Neural cell (in vitro differentiated cells): Measurements from ENCODE around the gene TXNRD3. TPM values are rescaled to one million over a fixed set of nuclear protein-coding genes. Genes with fewer than 3 reads are reported as not detected.
A peak's percentile ranks its signal among the peaks of the same experiment; 100 is the strongest.

Source experiments
- H2AFZ ChIP-seq: fragments of 200-600, 300-800 bp; sonication (generic), shearing (Covaris generic); 2 replicates; pipeline ENCODE4 v1.6.0; 2014; ENCODE audit warnings: low read depth, mild to moderate bottlenecking, antibody characterized with exemption, low read length, moderate library complexity
- H3F3A ChIP-seq: fragments of 200-600 bp; shearing (Covaris generic); 2 replicates; pipeline ENCODE4 v1.6.1; 2016; ENCODE audit warnings: mild to moderate bottlenecking, moderate library complexity, mixed read lengths, antibody characterized with exemption, low read length; ENCODE audit not compliant: insufficient read depth, poor library complexity, severe bottlenecking
- H3K27ac ChIP-seq: fragments of 200-600, 300-800 bp; sonication (generic), shearing (Covaris generic); 2 replicates; pipeline ENCODE4 v1.5.1; 2014; ENCODE audit warnings: mild to moderate bottlenecking, low read length, moderate library complexity
- H3K27me3 ChIP-seq: fragments of 300-800, 200-600 bp; sonication (generic), shearing (Covaris generic); 2 replicates; pipeline ENCODE4 v1.6.0; 2014; ENCODE audit warnings: mild to moderate bottlenecking, low read depth, low read length, moderate library complexity; ENCODE audit not compliant: insufficient read depth
- H3K36me3 ChIP-seq: fragments of 300-800, 200-600 bp; sonication (generic), shearing (Covaris generic); 2 replicates; pipeline ENCODE4 v1.5.1; 2014; ENCODE audit warnings: mild to moderate bottlenecking, antibody characterized with exemption, low read length, moderate library complexity; ENCODE audit not compliant: insufficient read depth
- H3K4me2 ChIP-seq: fragments of 300-800, 200-600 bp; sonication (generic), shearing (Covaris generic); 2 replicates; pipeline ENCODE4 v1.6.0; 2014; ENCODE audit warnings: mild to moderate bottlenecking, low read length
- H3K4me3 ChIP-seq: fragments of 300-800, 200-600 bp; sonication (generic), shearing (Covaris generic); 2 replicates; pipeline ENCODE4 v1.5.1; 2014; ENCODE audit warnings: mild to moderate bottlenecking, low read length, moderate library complexity
- H3K79me2 ChIP-seq: fragments of 200-600 bp; shearing (Covaris generic); replicated peaks from 2 replicates; pipeline ENCODE4 v1.6.0; 2014; ENCODE audit warnings: mild to moderate bottlenecking, low read length, moderate library complexity; ENCODE audit not compliant: insufficient read depth
- H3K9ac ChIP-seq: fragments of 300-800, 200-600 bp; sonication (generic), shearing (Covaris generic); 2 replicates; pipeline ENCODE4 v1.6.1; 2016; ENCODE audit warnings: mild to moderate bottlenecking, low read length, mixed read lengths
- H3K9me2 ChIP-seq: fragments of 200-600 bp; shearing (Covaris generic); 2 replicates; pipeline ENCODE4 v1.6.1; 2016; ENCODE audit warnings: mild to moderate bottlenecking, low read length, mixed read lengths; ENCODE audit not compliant: insufficient read depth
- H3K9me3 ChIP-seq: fragments of 200-600, 300-800 bp; sonication (generic), shearing (Covaris generic); 2 replicates; pipeline ENCODE4 v1.6.1; 2016; ENCODE audit warnings: mild to moderate bottlenecking, mixed run types, low read length, moderate library complexity, mixed read lengths
- H4K20me1 ChIP-seq: fragments of 200-600 bp; shearing (Covaris generic); 2 replicates; pipeline ENCODE4 v1.6.1; 2016; ENCODE audit warnings: mild to moderate bottlenecking, mixed run types; ENCODE audit not compliant: insufficient read depth
- CTCF ChIP-seq: fragments of 450-650 bp; IDR thresholded peaks from 2 replicates; pipeline ENCODE4 v1.5.1; 2014; ENCODE audit warnings: antibody characterized with exemption, mild to moderate bottlenecking, moderate library complexity; ENCODE audit not compliant: poor library complexity, severe bottlenecking
- EP300 ChIP-seq: fragments of 450-650 bp; conservative IDR thresholded peaks from 2 replicates; pipeline ENCODE4 v1.6.1; 2014; ENCODE audit warnings: antibody characterized with exemption, mild to moderate bottlenecking, moderate library complexity; ENCODE audit not compliant: poor library complexity, severe bottlenecking
- EZH2 ChIP-seq: fragments of 200-600, 300-800 bp; shearing (Covaris generic), sonication (generic); IDR thresholded peaks from 2 replicates; pipeline ENCODE4 v1.6.1; 2014; ENCODE audit warnings: antibody characterized with exemption, low read length, borderline replicate concordance, mild to moderate bottlenecking; ENCODE audit not compliant: insufficient read depth, poor library complexity, severe bottlenecking
- MXI1 ChIP-seq: fragments of 450-650 bp; conservative IDR thresholded peaks from 2 replicates; pipeline ENCODE4 v1.6.1; 2014; ENCODE audit warnings: antibody characterized with exemption, mild to moderate bottlenecking; ENCODE audit not compliant: poor library complexity, severe bottlenecking
- POLR2AphosphoS5 ChIP-seq: IDR thresholded peaks from 2 replicates; pipeline ENCODE4 v1.6.1; 2012
- RAD21 ChIP-seq: fragments of 450-650 bp; conservative IDR thresholded peaks from 2 replicates; pipeline ENCODE4 v1.6.1; 2014; ENCODE audit warnings: antibody characterized with exemption, mild to moderate bottlenecking, moderate library complexity
- REST ChIP-seq: IDR thresholded peaks from 2 replicates; pipeline ENCODE4 v1.6.1; 2012; ENCODE audit warnings: borderline replicate concordance
- SMC3 ChIP-seq: fragments of 450-650 bp; conservative IDR thresholded peaks from 2 replicates; pipeline ENCODE4 v1.6.1; 2014; ENCODE audit warnings: antibody characterized with exemption, mild to moderate bottlenecking, moderate library complexity; ENCODE audit not compliant: poor library complexity
- TAF1 ChIP-seq: IDR thresholded peaks from 2 replicates; pipeline ENCODE4 v1.6.1; 2012; ENCODE audit warnings: low read depth
- polyA plus RNA-seq: library from polyadenylated mRNA; depleted of rRNA; stranded (reverse); fragments of >200 nt; gene quantifications from 2 replicates; pipeline ENCODE4 v1.2.3, GENCODE V29; 2014

TXNRD3 gene
- polyA plus RNA-seq, 1 donor from 2014 or later = 2.2 TPM

GRCh38 chr3:126680667-126681055 is 25.7 kb upstream of the TXNRD3 start:
- no peak overlapping the region for H3K27ac ChIP-seq
- H3K27me3 ChIP-seq = no peaks in the 10 kb centered on the region
- no peaks in the 10 kb centered on the region for H3F3A ChIP-seq
- H2AFZ ChIP-seq = no peak overlapping the region
- H3K9me2 ChIP-seq = no peaks in the 10 kb centered on the region
- no peaks in the 10 kb centered on the region for H4K20me1 ChIP-seq
- TF ChIP-seq POLR2AphosphoS5 = no peak
- no peak for TF ChIP-seq SMC3
- no peak for TF ChIP-seq TAF1
- no peak for TF ChIP-seq RAD21
- no peak for TF ChIP-seq EZH2
- TF ChIP-seq MXI1 = no peak
- no peak for TF ChIP-seq EP300
- TF ChIP-seq CTCF = no peak
- no peak for TF ChIP-seq REST
- H3K4me2 ChIP-seq = no peak overlapping the region
- H3K36me3 ChIP-seq = no peaks in the 10 kb centered on the region
- H3K9ac ChIP-seq = no peak overlapping the region
- H3K4me3 ChIP-seq = no peak overlapping the region
- H3K9me3 ChIP-seq = no peaks in the 10 kb centered on the region
- no peaks in the 10 kb centered on the region for H3K79me2 ChIP-seq

- H3K36me3 ChIP-seq = no peaks in the 10 kb centered on the region
- H3K4me2 ChIP-seq = peak overlapping the region; percentile 2
- H3K27ac ChIP-seq = no peak overlapping the region
- no peaks in the 10 kb centered on the region for H3K79me2 ChIP-seq
- H3K27me3 ChIP-seq = no peaks in the 10 kb centered on the region
- no peaks in the 10 kb centered on the region for H3F3A ChIP-seq
- no peak overlapping the region for H2AFZ ChIP-seq
- no peak overlapping the region for H3K4me3 ChIP-seq
- H3K9ac ChIP-seq = peak overlapping the region; percentile 46
- no peaks in the 10 kb centered on the region for H3K9me3 ChIP-seq
- H4K20me1 ChIP-seq = no peaks in the 10 kb centered on the region
- TF ChIP-seq REST (no peak), SMC3 (no peak), MXI1 (no peak), POLR2AphosphoS5 (no peak), EP300 (no peak), RAD21 (no peak), TAF1 (no peak), EZH2 (no peak), CTCF (no peak)
- H3K9me2 ChIP-seq = no peaks in the 10 kb centered on the region
Measured at GRCh38 chr3:126679831-126680666, 25.1 kb upstream of the TXNRD3 start.
